Coronary artery (tissue), 2 donors: Measurements from ENCODE around the gene HSDL2.
"Not testable (repeated sequence)": the region's sequence is repeated elsewhere in the genome, so short reads cannot be mapped to it uniquely, and the experiment has no call there.

Experiments
- DNase-seq: peaks from one replicate; pipeline ENCODE4 v3.0.0-alpha.2; 2017; ENCODE audit warnings: low spot score
- H3K27ac ChIP-seq, 2 donors: fragments of 200-600 bp; sonication (generic); one replicate each; pipeline ENCODE4 v1.5.1; 2016 to 2019
- H3K4me3 ChIP-seq: fragments of 200-600 bp; sonication (generic); 2 replicates; pipeline ENCODE4 v1.5.1; 2016; ENCODE audit warnings: mild to moderate bottlenecking, moderate library complexity
- TF ChIP-seq, protein P1 (sequence below): fragments of 200-600 bp; sonication (generic); IDR thresholded peaks from one replicate; pipeline ENCODE4 v1.5.1; 2019; ENCODE audit warnings: antibody characterized with exemption

The HSDL2 gene

DNA sequence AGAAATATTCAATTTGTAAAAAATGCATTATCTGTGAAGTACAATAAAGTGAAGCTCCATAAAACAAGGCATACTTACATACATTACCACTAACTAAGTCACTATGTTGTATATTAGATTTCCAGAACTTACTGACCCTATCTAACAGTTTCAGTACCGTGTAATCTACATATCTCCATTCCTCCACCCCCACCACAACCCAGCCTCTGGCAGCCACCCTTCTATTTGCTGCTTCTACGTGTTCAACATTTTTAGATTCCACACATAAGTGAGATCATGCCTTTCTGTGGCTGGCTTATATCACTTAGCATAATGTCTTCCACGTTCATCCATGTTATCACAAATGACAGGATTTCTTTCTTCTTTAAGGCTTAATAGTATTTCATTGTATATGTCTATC lies 15.1 kb upstream of the HSDL2 start:
- Histone ChIP-seq H3K27ac (no peak overlapping the region), H3K4me3 (no peak overlapping the region)
- TF ChIP-seq, protein P1, sequence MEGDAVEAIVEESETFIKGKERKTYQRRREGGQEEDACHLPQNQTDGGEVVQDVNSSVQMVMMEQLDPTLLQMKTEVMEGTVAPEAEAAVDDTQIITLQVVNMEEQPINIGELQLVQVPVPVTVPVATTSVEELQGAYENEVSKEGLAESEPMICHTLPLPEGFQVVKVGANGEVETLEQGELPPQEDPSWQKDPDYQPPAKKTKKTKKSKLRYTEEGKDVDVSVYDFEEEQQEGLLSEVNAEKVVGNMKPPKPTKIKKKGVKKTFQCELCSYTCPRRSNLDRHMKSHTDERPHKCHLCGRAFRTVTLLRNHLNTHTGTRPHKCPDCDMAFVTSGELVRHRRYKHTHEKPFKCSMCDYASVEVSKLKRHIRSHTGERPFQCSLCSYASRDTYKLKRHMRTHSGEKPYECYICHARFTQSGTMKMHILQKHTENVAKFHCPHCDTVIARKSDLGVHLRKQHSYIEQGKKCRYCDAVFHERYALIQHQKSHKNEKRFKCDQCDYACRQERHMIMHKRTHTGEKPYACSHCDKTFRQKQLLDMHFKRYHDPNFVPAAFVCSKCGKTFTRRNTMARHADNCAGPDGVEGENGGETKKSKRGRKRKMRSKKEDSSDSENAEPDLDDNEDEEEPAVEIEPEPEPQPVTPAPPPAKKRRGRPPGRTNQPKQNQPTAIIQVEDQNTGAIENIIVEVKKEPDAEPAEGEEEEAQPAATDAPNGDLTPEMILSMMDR: no peak
- DNase-seq: no peak

DNA sequence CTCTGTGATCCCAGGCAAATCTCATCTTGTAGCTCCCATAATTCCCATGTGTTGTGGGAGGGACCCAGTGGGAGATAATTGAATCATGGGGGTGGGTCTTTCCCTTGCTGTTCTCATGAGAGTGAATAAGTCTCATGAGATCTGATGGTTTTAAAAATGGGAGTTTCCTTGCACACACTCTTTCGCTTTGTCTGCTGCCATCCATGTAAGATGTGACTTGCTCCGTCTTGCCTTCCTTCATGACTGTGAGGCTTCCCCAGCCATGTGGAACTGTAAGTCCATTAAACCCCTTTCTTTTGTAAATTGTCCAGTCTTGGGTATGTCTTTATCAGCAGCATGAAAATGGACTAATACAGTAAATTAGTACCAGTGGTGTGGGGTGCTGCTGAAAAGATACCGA lies 14.7 kb upstream of the HSDL2 start:
- not testable (repeated sequence) for DNase-seq, H3K4me3 ChIP-seq, H3K27ac ChIP-seq

GRCh38 chr9:112366591-112366990 lies 13.3 kb upstream of the HSDL2 start:
- H3K27ac ChIP-seq: no peak overlapping the region
- no peak for DNase-seq
- H3K4me3 ChIP-seq: no peak overlapping the region
- TF ChIP-seq, protein P1: no peak

DNA sequence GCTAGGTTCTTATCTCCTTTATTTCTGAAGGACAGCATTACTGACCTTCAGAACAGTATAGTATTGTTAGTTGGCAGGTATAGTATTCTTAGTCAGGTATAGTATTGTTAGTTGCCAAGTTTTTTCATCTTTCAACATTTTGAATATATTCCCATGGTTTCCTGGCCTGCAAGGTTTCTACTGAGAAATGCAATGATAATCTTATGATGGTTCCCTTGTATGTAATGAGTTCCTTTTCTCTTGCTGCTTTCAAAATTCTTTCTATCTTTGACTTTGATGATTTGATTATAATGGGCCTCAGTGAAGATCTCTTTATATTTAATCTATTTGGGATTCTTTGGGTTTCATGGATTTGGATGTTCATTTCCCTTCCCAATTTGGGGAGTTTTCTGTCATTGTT lies 12.4 kb upstream of the HSDL2 start:
- TF ChIP-seq, protein P1: no peak
- no peak overlapping the region for H3K27ac ChIP-seq
- DNase-seq: no peak
- no peak overlapping the region for H3K4me3 ChIP-seq

DNA sequence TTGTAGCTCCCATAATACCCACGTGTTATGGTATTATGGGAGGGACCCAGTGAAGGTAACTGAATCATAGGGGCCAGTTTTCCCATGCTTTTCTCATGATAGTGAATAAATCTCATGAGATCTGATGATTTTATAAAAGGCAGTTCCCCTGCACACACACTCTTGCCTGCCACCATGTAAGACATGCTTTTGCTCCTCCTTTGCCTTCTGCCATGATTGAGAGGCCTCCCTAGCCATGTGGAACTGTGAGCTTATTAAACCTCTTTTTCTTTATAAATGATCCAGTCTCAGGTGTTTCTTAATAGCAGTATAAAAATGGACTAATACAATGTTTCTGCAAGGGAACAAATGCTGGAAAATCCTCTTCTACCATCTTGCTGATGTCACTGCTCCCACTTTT lies 10.1 kb upstream of the HSDL2 start:
- no peak overlapping the region for H3K27ac ChIP-seq
- TF ChIP-seq, protein P1: no peak
- no peak overlapping the region for H3K4me3 ChIP-seq
- DNase-seq: no peak

- no peak for DNase-seq
- TF ChIP-seq, protein P1: no peak
- Histone ChIP-seq H3K4me3 (no peak overlapping the region), H3K27ac (no peak overlapping the region)
Observed at GRCh38 chr9:112371060-112371459, 8.8 kb upstream of the HSDL2 start.

- H3K27ac ChIP-seq, H3K4me3 ChIP-seq, DNase-seq: not testable (repeated sequence)
Observed at GRCh38 chr9:112373666-112374065, 6.2 kb upstream of the HSDL2 start.

GRCh38 chr9:112374232-112374631 lies 5.7 kb upstream of the HSDL2 start:
- not testable (repeated sequence) for H3K4me3 ChIP-seq, H3K27ac ChIP-seq, DNase-seq

GRCh38 chr9:112375361-112375760 lies 4.5 kb upstream of the HSDL2 start:
- no peak overlapping the region for H3K27ac ChIP-seq
- no peak for DNase-seq
- TF ChIP-seq, protein P1: no peak
- H3K4me3 ChIP-seq: no peak overlapping the region
